HG02642 (cell line): ENCODE results near the gene INSIG2.

Source experiments
- ATAC-seq: cut with Tn5 transposase; IDR thresholded peaks from one replicate; pipeline ENCODE4 v1.9.1; 2021; ENCODE audit warnings: mild to moderate bottlenecking; ENCODE audit not compliant: unreplicated experiment, poor library complexity

Gene INSIG2

GRCh38 chr2:118088051-118089024 is at the start of gene INSIG2:
INSIG2 (plus strand) TSS chr2:118088471; CDS start chr2:118096557, 8,086 bp downstream.
- ATAC-seq: peak; percentile 96

GRCh38 chr2:118040891-118041290 is 47.4 kb upstream of the INSIG2 start:
- no peak for ATAC-seq

- no peak for ATAC-seq
These were observed 44.1 kb upstream of the INSIG2 start for GRCh38 chr2:118044103-118044716.

GRCh38 chr2:118044854-118045253 is 43.4 kb upstream of the INSIG2 start:
- no peak for ATAC-seq

GRCh38 chr2:118045286-118045685 is 43.0 kb upstream of the INSIG2 start:
- ATAC-seq: no peak

GRCh38 chr2:118046634-118047210 is 41.5 kb upstream of the INSIG2 start:
- no peak for ATAC-seq

- no peak for ATAC-seq
These were observed 40.9 kb upstream of the INSIG2 start for GRCh38 chr2:118047380-118047826.

- ATAC-seq: no peak
These were observed 39.9 kb upstream of the INSIG2 start for GRCh38 chr2:118048401-118048800.

- no peak for ATAC-seq
These were observed 39.0 kb upstream of the INSIG2 start for GRCh38 chr2:118049140-118049815.

- no peak for ATAC-seq
These were observed 38.5 kb upstream of the INSIG2 start for GRCh38 chr2:118049816-118050140.

- no peak for ATAC-seq
These were observed 37.9 kb upstream of the INSIG2 start for GRCh38 chr2:118050386-118050785.

- ATAC-seq: no peak
These were observed 37.3 kb upstream of the INSIG2 start for GRCh38 chr2:118050974-118051373.

- no peak for ATAC-seq
These were observed 36.4 kb upstream of the INSIG2 start for GRCh38 chr2:118051826-118052358.

GRCh38 chr2:118052474-118052873 is 35.8 kb upstream of the INSIG2 start:
- ATAC-seq: no peak

GRCh38 chr2:118053681-118054080 is 34.6 kb upstream of the INSIG2 start:
- ATAC-seq: no peak

GRCh38 chr2:118054213-118055008 is 33.9 kb upstream of the INSIG2 start:
- ATAC-seq: no peak

- peak; percentile 85 for ATAC-seq
These were observed 32.6 kb upstream of the INSIG2 start for GRCh38 chr2:118055512-118056164.

GRCh38 chr2:118056165-118056534 is 32.1 kb upstream of the INSIG2 start:
- peak; percentile 89 for ATAC-seq

- ATAC-seq: no peak
These were observed 31.5 kb upstream of the INSIG2 start for GRCh38 chr2:118056801-118057200.
